LHCN-M2 (cell line): ENCODE results near the gene TSG101. TPM values are rescaled to one million over a fixed set of nuclear protein-coding genes. Genes with fewer than 3 reads are reported as not detected.

ENCODE experiments used
- DNase-seq: peaks from one replicate; pipeline ENCODE4 v3.0.0-alpha.2; 2012; ENCODE audit warnings: low read depth
- total RNA-seq: library from RNA; depleted of rRNA; stranded (reverse); fragments of >200 nt; gene quantifications from 2 replicates; pipeline ENCODE4 v1.2.3, GENCODE V29; 2014

TSG101 gene
- total RNA-seq, 1 experiment from 2014 or later: 142 TPM

- no peak for DNase-seq
Observed at GRCh38 chr11:18493310-18493709, 33.4 kb downstream of the TSG101 start.

GRCh38 chr11:18492888-18493287, 33.9 kb downstream of the TSG101 start:
- peak; percentile 29 for DNase-seq

GRCh38 chr11:18491924-18492323, 34.8 kb downstream of the TSG101 start:
- DNase-seq: peak; percentile 18

- no peak for DNase-seq
Observed at GRCh38 chr11:18490736-18491485, 35.8 kb downstream of the TSG101 start.

GRCh38 chr11:18490319-18490718, 36.4 kb downstream of the TSG101 start:
- DNase-seq: peak; percentile 16

- no peak for DNase-seq
Observed at GRCh38 chr11:18485913-18486528, 40.7 kb downstream of the TSG101 start.

- no peak for DNase-seq
Observed at GRCh38 chr11:18479063-18479462, 47.7 kb downstream of the TSG101 start.

GRCh38 chr11:18472587-18472986, 54.2 kb downstream of the TSG101 start:
- no peak for DNase-seq

GRCh38 chr11:18471995-18472394, 54.7 kb downstream of the TSG101 start:
- no peak for DNase-seq

GRCh38 chr11:18468961-18469360, 57.8 kb downstream of the TSG101 start:
- DNase-seq: no peak

GRCh38 chr11:18468059-18468458, 58.7 kb downstream of the TSG101 start:
- no peak for DNase-seq

- no peak for DNase-seq
Observed at GRCh38 chr11:18466402-18466801, 60.3 kb downstream of the TSG101 start.

GRCh38 chr11:18463439-18463838, 63.3 kb downstream of the TSG101 start:
- DNase-seq: no peak

GRCh38 chr11:18461909-18462308, 64.8 kb downstream of the TSG101 start:
- DNase-seq: no peak

- no peak for DNase-seq
Observed at GRCh38 chr11:18459634-18460033, 67.1 kb downstream of the TSG101 start.

GRCh38 chr11:18457450-18457849, 69.3 kb downstream of the TSG101 start:
- DNase-seq: peak; percentile 3

GRCh38 chr11:18455686-18456372, 70.9 kb downstream of the TSG101 start, which contains the start of gene LDHAL6A:
Gene LDHAL6A (plus strand): TSS chr11:18455856. CDS start chr11:18456681, 825 bp downstream.
- no peak for DNase-seq

- DNase-seq: peak; percentile 40
Observed at GRCh38 chr11:18452927-18453326, 73.8 kb downstream of the TSG101 start.

GRCh38 chr11:18449251-18449650, 77.5 kb downstream of the TSG101 start:
- DNase-seq: no peak

- no peak for DNase-seq
Observed at GRCh38 chr11:18438691-18439090, 88.1 kb downstream of the TSG101 start.
